NCI-H128 (cell line): Measurements from ENCODE around the gene SPATA4.

Experiments used
- DNase-seq: peaks from one replicate; lab custom pipeline; 2025; ENCODE audit not compliant: unreplicated experiment; lab: John Stamatoyannopoulos, UW

Gene SPATA4

DNA sequence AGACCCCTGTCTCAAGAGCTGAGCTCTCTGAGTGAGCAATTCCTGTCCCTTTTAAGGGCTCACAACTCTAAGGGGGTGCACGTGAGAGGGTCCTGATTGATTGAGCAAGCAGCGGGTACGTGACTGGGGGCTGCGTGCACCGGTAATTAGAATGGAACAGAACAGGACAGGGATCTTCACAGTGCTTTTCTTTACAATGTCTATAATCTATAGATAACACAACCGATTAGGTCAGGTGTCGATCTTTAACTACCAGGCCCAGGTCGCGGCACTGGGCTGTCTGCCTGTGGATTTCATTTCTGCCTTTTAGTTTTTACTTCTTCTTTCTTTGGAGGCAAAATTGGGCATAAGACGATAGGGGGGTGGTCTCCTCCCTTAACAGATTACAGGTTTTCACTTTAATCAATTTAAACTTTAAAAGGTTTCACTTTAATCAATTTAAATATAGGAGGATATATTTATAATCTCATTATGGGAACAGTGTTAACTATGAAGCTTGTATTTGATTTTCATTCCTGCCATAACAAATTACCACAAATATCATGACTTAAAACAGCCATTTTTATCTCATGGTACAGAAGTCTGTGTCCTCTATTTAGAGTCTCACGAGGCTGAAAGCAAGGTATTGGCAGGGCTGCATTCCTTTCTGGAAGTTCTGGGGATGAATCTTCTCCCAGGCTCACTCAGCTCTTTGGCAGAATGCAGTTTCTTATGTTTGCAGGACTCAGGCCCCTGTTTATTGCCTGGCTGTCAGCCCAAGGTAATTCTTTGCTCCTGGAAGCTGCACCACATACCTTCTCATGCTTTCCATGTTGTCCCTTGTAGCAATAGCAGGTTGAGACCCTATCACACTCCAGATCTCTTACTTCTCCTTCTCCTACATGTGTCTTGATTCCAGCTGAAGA is 5.2 kb downstream of the SPATA4 start:
- DNase-seq, result no peak

- no peak for DNase-seq
These were observed 6.7 kb downstream of the SPATA4 start for GRCh38 chr4:176188654-176189053.

- DNase-seq, result no peak
These were observed 7.8 kb downstream of the SPATA4 start for GRCh38 chr4:176187624-176188023.

- DNase-seq, result no peak
These were observed 8.6 kb downstream of the SPATA4 start for GRCh38 chr4:176186671-176187395.

- no peak for DNase-seq
These were observed 9.3 kb downstream of the SPATA4 start for GRCh38 chr4:176186067-176186466.

- DNase-seq, result no peak
These were observed 10.3 kb downstream of the SPATA4 start for GRCh38 chr4:176185051-176185450.

DNA sequence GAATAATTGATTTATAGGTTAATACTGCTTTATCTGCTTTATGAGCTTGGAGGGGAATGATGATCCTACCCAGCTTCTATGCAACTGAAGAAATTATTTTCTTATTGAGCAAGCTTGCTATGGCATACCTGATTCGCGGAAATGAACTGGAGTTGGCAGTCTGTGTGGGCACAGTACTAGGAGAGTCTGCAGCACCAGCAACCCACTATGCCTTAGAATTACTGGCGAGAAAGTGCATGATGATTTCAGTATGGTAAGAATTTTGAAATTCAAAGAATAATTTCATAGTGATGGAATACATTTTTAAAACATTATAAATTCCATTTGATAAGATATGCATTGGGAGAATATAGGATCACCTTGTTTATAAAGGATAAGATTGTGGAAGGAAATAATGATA is 32.3 kb downstream of the SPATA4 start:
- DNase-seq, result no peak

DNA sequence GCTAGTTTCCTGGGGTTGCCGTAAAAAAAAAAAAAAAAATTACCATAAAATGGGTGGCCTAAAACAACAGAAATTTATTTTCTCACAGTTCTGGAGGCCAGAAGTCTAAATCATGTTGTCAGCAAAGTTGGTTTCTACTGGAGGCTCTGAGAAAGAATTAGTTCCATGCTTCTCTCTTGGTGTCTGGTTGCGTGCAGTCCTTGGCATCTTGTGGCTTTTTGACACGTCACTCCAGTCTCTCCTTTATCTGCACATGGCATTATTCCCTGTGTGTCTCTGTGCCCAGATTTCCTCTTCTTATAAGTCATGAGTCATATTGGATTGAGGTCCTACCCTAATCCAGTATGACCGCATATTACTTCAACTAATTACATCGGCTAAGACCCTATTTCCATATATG is 38.7 kb downstream of the SPATA4 start:
- DNase-seq, result no peak

DNA sequence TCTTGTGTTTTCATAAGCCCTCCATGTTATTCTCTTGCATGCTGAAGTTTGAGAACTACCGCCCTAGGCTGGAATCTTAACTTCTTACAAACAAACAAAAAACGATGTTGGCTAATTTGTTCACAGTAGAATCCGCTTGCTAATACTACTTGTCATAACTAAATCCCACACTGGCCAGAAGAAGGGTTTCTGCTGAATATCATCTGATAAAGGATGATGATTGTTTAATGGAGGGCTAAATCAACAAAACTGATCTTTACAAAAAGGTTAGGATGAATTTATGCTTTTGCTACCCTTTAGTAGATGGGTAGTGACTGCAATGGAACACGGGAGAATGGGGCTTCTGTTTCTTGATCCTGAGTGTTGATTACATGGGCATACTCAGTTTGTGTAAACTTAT is 42.3 kb downstream of the SPATA4 start:
- DNase-seq, result no peak

DNA sequence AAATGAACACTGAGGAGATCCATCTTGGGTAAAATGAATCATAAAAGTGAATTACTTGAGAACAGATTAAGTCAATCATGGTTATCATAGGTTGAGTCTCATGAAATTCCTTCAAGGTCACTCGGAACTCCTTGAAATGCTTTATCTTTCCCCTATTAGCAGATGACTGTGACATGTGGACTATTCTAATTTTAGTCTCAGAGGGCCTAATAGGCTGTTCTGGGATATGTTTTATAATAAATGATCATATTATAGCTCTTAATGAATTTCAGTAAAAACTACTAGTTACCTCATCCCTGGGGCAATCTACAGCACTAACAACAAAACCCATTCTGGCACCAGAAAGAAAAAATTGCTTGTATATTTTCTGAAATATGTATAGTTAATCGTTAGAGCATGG is 44.7 kb downstream of the SPATA4 start:
- DNase-seq, result no peak

- no peak for DNase-seq
These were observed 45.1 kb downstream of the SPATA4 start for GRCh38 chr4:176150356-176150682.

DNA sequence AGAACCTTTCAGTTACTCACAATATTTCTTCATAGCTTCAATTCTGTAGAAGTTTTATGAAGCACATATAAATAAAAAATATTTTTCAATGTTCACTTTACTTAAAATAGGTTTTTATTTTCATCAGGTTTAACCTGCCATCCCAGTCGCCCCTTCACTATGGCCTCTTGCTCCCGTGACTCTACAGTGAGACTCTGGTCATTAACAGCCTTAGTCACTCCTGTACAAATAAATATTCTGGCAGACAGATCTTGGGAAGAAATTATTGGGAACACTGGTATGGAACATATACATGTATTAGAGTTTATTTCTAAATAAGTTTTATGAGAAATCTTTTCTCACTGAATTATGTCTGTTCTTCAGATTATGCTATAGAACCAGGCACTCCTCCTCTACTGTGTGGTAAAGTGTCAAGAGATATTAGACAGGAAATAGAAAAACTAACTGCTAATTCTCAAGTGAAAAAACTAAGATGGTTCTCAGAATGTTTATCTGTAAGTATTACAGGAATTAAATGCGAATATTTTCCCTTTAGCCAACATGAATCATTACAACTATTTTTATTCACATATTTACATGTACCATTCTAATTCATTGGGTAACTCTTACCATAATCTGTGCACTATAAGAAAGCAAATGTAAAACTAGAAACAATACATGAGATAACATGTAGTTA is 45.6 kb downstream of the SPATA4 start:
- DNase-seq, result no peak

GRCh38 chr4:176142253-176142652 is 53.1 kb downstream of the SPATA4 start:
- no peak for DNase-seq

DNA sequence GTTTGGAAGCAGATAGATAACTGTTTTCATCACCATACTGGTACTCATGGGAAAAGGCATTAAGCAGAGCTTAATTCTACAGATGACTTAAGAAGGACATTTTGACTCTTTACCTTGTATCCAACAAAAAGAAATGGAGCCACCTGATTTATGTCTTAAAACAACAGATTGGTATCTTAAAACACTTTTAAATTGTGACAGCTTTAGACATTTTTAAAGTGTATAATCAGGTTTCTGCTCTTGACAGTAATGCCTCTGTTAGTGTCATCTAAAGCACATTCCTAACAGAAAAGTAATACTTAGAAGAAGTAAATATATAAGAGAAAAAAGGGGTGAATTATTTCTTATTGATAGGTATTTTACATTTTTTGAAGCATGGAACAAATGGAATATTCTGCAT is 55.9 kb downstream of the SPATA4 start:
- no peak for DNase-seq

- no peak for DNase-seq
These were observed 57.8 kb downstream of the SPATA4 start for GRCh38 chr4:176137631-176138030.

DNA sequence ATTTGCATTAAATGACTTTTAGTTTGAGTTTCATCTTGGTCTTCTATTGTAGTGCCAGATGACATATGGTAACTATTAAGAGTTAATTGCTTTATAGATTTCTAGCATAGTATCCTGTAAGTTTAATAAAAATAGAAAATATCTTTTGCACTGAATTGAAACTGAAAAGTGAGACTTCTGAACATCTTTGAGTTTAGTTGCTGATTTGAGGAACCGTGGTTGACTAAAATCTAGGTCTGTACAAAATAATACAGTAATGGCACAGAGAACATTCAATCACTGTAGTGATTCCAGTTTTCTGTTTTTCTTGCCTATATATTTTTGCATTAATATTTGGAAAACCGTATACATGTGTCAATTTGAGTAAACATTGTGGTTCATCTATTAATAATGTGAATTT is 60.7 kb downstream of the SPATA4 start:
- DNase-seq, result no peak
